DMS79 treated with DMSO at 0.1 percent for 48 hours (cell line): Measurements from ENCODE around the gene GPR108.
"Not testable (repeated sequence)": the region's sequence is repeated elsewhere in the genome, so short reads cannot be mapped to it uniquely, and the experiment has no call there.

Experiments
- DNase-seq: peaks from one replicate; lab custom pipeline; 2025; lab: John Stamatoyannopoulos, UW

The GPR108 gene

GRCh38 chr19:6761053-6761676 is 23.8 kb upstream of the GPR108 start:
- DNase-seq = no peak

- DNase-seq = no peak
These were observed 23.2 kb upstream of the GPR108 start for GRCh38 chr19:6760606-6761005.

- no peak for DNase-seq
These were observed 17.5 kb upstream of the GPR108 start for GRCh38 chr19:6754653-6755463.

- DNase-seq = no peak
These were observed 16.8 kb upstream of the GPR108 start for GRCh38 chr19:6754136-6754535.

- DNase-seq = no peak
These were observed 16.0 kb upstream of the GPR108 start for GRCh38 chr19:6753178-6754031.

GRCh38 chr19:6752256-6753177 is 15.1 kb upstream of the GPR108 start:
- DNase-seq = no peak

- no peak for DNase-seq
These were observed 13.8 kb upstream of the GPR108 start for GRCh38 chr19:6751189-6751588.

GRCh38 chr19:6750062-6750461 is 12.7 kb upstream of the GPR108 start:
- DNase-seq = no peak

GRCh38 chr19:6748543-6748942 is 11.2 kb upstream of the GPR108 start:
- not testable (repeated sequence) for DNase-seq

GRCh38 chr19:6745965-6746364 is 8.6 kb upstream of the GPR108 start:
- DNase-seq = no peak

GRCh38 chr19:6744381-6745301 is 7.3 kb upstream of the GPR108 start:
- peak; percentile 7 for DNase-seq

- no peak for DNase-seq
These were observed 6.5 kb upstream of the GPR108 start for GRCh38 chr19:6743714-6744380.

GRCh38 chr19:6743066-6743465 is 5.7 kb upstream of the GPR108 start:
- no peak for DNase-seq

- DNase-seq = peak; percentile 10
These were observed 3.4 kb upstream of the GPR108 start for GRCh38 chr19:6740589-6741343.

GRCh38 chr19:6739883-6740588 is 2.7 kb upstream of the GPR108 start:
- no peak for DNase-seq

GRCh38 chr19:6739390-6739882 is 2.1 kb upstream of the GPR108 start, which contains the start of gene TRIP10:
Gene TRIP10 (plus strand): TSS chr19:6739680. CDS start chr19:6739762, 82 bp downstream.
- DNase-seq = peak; percentile 27

GRCh38 chr19:6738787-6739389 is 1.5 kb upstream of the GPR108 start:
- no peak for DNase-seq
